ENCODE measurements around the gene PCDH20.

The PCDH20 gene

GRCh38 chr13:61415749-61416148 lies at the start of gene PCDH20:
TSS of gene PCDH20 (minus strand) at chr13:61415849. CDS start at chr13:61415158, 691 bp downstream.
- DNase-seq, result no peak

- no peak for DNase-seq
These were observed 47.4 kb upstream of the PCDH20 start for GRCh38 chr13:61463024-61463423.

GRCh38 chr13:61453121-61453520 lies 37.5 kb upstream of the PCDH20 start:
- DNase-seq, result no peak

- no peak for DNase-seq
These were observed 16.4 kb upstream of the PCDH20 start for GRCh38 chr13:61432029-61432428.

GRCh38 chr13:61423915-61424314 lies 8.3 kb upstream of the PCDH20 start:
- DNase-seq, result no peak

- no peak for DNase-seq
These were observed 1.5 kb upstream of the PCDH20 start for GRCh38 chr13:61417086-61417570.

GRCh38 chr13:61415058-61415721 lies 459 bp downstream of the PCDH20 start:
- peak; percentile 90 to 93 for DNase-seq

GRCh38 chr13:61414686-61415057 lies 977 bp downstream of the PCDH20 start:
- peak in 1 of 2 experiments; percentile 39 for DNase-seq

GRCh38 chr13:61413572-61414535 lies 1.8 kb downstream of the PCDH20 start:
- DNase-seq, result peak; percentile 37 to 56

GRCh38 chr13:61410669-61411297 lies 4.9 kb downstream of the PCDH20 start:
- peak in 1 of 2 experiments; percentile 38 for DNase-seq

GRCh38 chr13:61410266-61410665 lies 5.4 kb downstream of the PCDH20 start:
- no peak for DNase-seq

GRCh38 chr13:61408571-61408970 lies 7.1 kb downstream of the PCDH20 start:
- DNase-seq, result no peak

GRCh38 chr13:61406275-61406674 lies 9.4 kb downstream of the PCDH20 start:
- DNase-seq, result no peak

- no peak for DNase-seq
These were observed 19.5 kb downstream of the PCDH20 start for GRCh38 chr13:61396121-61396520.

GRCh38 chr13:61391426-61391825 lies 24.2 kb downstream of the PCDH20 start:
- no peak for DNase-seq

GRCh38 chr13:61387694-61388093 lies 28.0 kb downstream of the PCDH20 start:
- DNase-seq, result no peak

GRCh38 chr13:61383111-61383510 lies 32.5 kb downstream of the PCDH20 start:
- no peak for DNase-seq

- no peak for DNase-seq
These were observed 45.1 kb downstream of the PCDH20 start for GRCh38 chr13:61370520-61370919.

GRCh38 chr13:61364690-61365089 lies 51.0 kb downstream of the PCDH20 start:
- peak in 1 of 2 experiments; percentile 30 for DNase-seq

- DNase-seq, result no peak
These were observed 53.1 kb downstream of the PCDH20 start for GRCh38 chr13:61362522-61362921.
